Stimulated activated CD8-positive, alpha-beta memory T cell treated with anti-CD3 and anti-CD28 coated beads, Interleukin-7, amount 100 ng/mL, for 4 hours (primary cell): ENCODE results near the gene DLGAP1.

ENCODE experiments used
- DNase-seq, 2 donors: peaks; one replicate each; pipeline ENCODE4 v3.0.0-alpha.2; 2020; ENCODE audit warnings: low read depth in 2 of 2

DLGAP1 gene

GRCh38 chr18:3995476-3996102, 459.5 kb downstream of the DLGAP1 start:
- peak in 1 of 2 donors; percentile 10 for DNase-seq

GRCh38 chr18:3993941-3994687, 461.0 kb downstream of the DLGAP1 start:
- DNase-seq = no peak

GRCh38 chr18:3985664-3986063, 469.4 kb downstream of the DLGAP1 start:
- DNase-seq = no peak

GRCh38 chr18:3985020-3985419, 470.1 kb downstream of the DLGAP1 start:
- no peak for DNase-seq

- DNase-seq = no peak
Observed at GRCh38 chr18:3984163-3984757, 470.8 kb downstream of the DLGAP1 start.

GRCh38 chr18:3983351-3983969, 471.6 kb downstream of the DLGAP1 start:
- DNase-seq = no peak

GRCh38 chr18:3982541-3982940, 472.6 kb downstream of the DLGAP1 start:
- DNase-seq = no peak

GRCh38 chr18:3979024-3979423, 476.1 kb downstream of the DLGAP1 start:
- no peak for DNase-seq

- no peak for DNase-seq
Observed at GRCh38 chr18:3973191-3973850, 481.8 kb downstream of the DLGAP1 start.

- DNase-seq = no peak
Observed at GRCh38 chr18:3972291-3972930, 482.7 kb downstream of the DLGAP1 start.

- DNase-seq = no peak
Observed at GRCh38 chr18:3970929-3971328, 484.2 kb downstream of the DLGAP1 start.

GRCh38 chr18:3967359-3968180, 487.5 kb downstream of the DLGAP1 start:
- DNase-seq = no peak

- no peak for DNase-seq
Observed at GRCh38 chr18:3966642-3967358, 488.3 kb downstream of the DLGAP1 start.

GRCh38 chr18:3966246-3966641, 488.9 kb downstream of the DLGAP1 start:
- DNase-seq = no peak

GRCh38 chr18:3960977-3961376, 494.1 kb downstream of the DLGAP1 start:
- no peak for DNase-seq

GRCh38 chr18:3960142-3960541, 495.0 kb downstream of the DLGAP1 start:
- DNase-seq = no peak

GRCh38 chr18:3952031-3952430, 503.1 kb downstream of the DLGAP1 start:
- DNase-seq = no peak

GRCh38 chr18:3950668-3951404, 504.3 kb downstream of the DLGAP1 start:
- no peak for DNase-seq

GRCh38 chr18:3948958-3949357, 506.1 kb downstream of the DLGAP1 start:
- DNase-seq = no peak
